IMR-90 (cell line): Measurements from ENCODE around the gene BTNL8. TPM values are rescaled to one million over a fixed set of nuclear protein-coding genes. Genes with fewer than 3 reads are reported as not detected.

Experiments used
- ATAC-seq: fragments of 200-7000 bp; cut with Tn5 transposase; 2 replicates; pipeline ENCODE4 v1.9.1; 2020; ENCODE audit warnings: low read depth, mild to moderate bottlenecking, moderate library complexity
- BruUV-seq: library from RNA; stranded (reverse); fragments of 400-500 nt; replicated peaks from 2 replicates; lab custom pipeline; 2021; lab: Mats Ljungman, UMichigan
- CTCF ChIA-PET: fragments of 300-600 bp; formaldehyde crosslinking; extraction: SDS; loops from one replicate; lab custom pipeline; 2021; ENCODE audit warnings: antibody characterized with exemption; lab: Yijun Ruan, JAX
- POLR2A ChIA-PET: fragments of 300-600 bp; sonication (Branson Sonifier 250); formaldehyde crosslinking; loops from one replicate; lab custom pipeline; 2022; ENCODE audit warnings: antibody characterized with exemption; ENCODE audit not compliant: unreplicated experiment; lab: Charles Lee
- DNase-seq: peaks from one replicate; pipeline ENCODE4 v3.0.0; 2013
- H2AFZ ChIP-seq: replicated peaks from 2 replicates; pipeline ENCODE3; 2013; ENCODE audit warnings: low read length, mild to moderate bottlenecking; ENCODE audit not compliant: poor library complexity
- H2AK5ac ChIP-seq: 2 replicates; pipeline ENCODE4 v1.6.1; 2013; ENCODE audit warnings: low read depth, low read length, inconsistent platforms
- H2AK9ac ChIP-seq: replicated peaks from 2 replicates; pipeline ENCODE3; 2013; ENCODE audit warnings: mild to moderate bottlenecking, low read depth, low read length, moderate library complexity; ENCODE audit not compliant: poor library complexity
- H2BK120ac ChIP-seq: 2 replicates; pipeline ENCODE4 v1.6.1; 2013; ENCODE audit warnings: low read depth, low read length, inconsistent platforms
- H2BK15ac ChIP-seq: 3 replicates; pipeline ENCODE4 v1.6.1; 2013; ENCODE audit warnings: low read depth, low read length, inconsistent platforms
- H2BK20ac ChIP-seq: 2 replicates; pipeline ENCODE4 v1.6.1; 2013; ENCODE audit warnings: low read depth, mild to moderate bottlenecking, inconsistent platforms, low read length, moderate library complexity
- H2BK5ac ChIP-seq: 2 replicates; pipeline ENCODE4 v1.6.1; 2013; ENCODE audit warnings: mild to moderate bottlenecking, low read depth, low read length, inconsistent platforms; ENCODE audit not compliant: poor library complexity, severe bottlenecking
- H3K14ac ChIP-seq: replicated peaks from 2 replicates; pipeline ENCODE4 v1.6.1; 2013; ENCODE audit warnings: low read depth, low read length, inconsistent platforms
- H3K18ac ChIP-seq: 2 replicates; pipeline ENCODE4 v1.6.1; 2013; ENCODE audit warnings: low read depth, low read length, control low read depth
- H3K23ac ChIP-seq: 2 replicates; pipeline ENCODE4 v1.6.1; 2013; ENCODE audit warnings: low read depth, low read length, inconsistent platforms
- H3K27ac ChIP-seq: 2 replicates; pipeline ENCODE4 v1.5.1; 2013; ENCODE audit warnings: mild to moderate bottlenecking, control low read depth, low read length; ENCODE audit not compliant: insufficient read depth
- H3K27me3 ChIP-seq: 2 replicates; pipeline ENCODE4 v1.6.1; 2013; ENCODE audit warnings: low read length; ENCODE audit not compliant: control insufficient read depth, insufficient read depth
- H3K36me3 ChIP-seq: 2 replicates; pipeline ENCODE4 v1.6.1; 2013; ENCODE audit warnings: low read length, mixed read lengths; ENCODE audit not compliant: control insufficient read depth, insufficient read depth
- H3K4ac ChIP-seq: 2 replicates; pipeline ENCODE4 v1.6.1; 2013; ENCODE audit warnings: low read depth, low read length, inconsistent platforms
- H3K4me1 ChIP-seq: 2 replicates; pipeline ENCODE4 v1.6.1; 2013; ENCODE audit warnings: low read length, mixed read lengths; ENCODE audit not compliant: control insufficient read depth, insufficient read depth
- H3K4me2 ChIP-seq: 2 replicates; pipeline ENCODE4 v1.6.1; 2013; ENCODE audit warnings: low read depth, mild to moderate bottlenecking, control low read depth, low read length, moderate library complexity
- H3K4me3 ChIP-seq: 2 replicates; pipeline ENCODE4 v1.5.1; 2013; ENCODE audit warnings: low read depth, mild to moderate bottlenecking, control low read depth, low read length, moderate library complexity; ENCODE audit not compliant: insufficient read depth
- H3K56ac ChIP-seq: 2 replicates; pipeline ENCODE4 v1.6.1; 2013; ENCODE audit warnings: low read length, inconsistent platforms; ENCODE audit not compliant: insufficient read depth; ENCODE audit errors: extremely low read depth
- H3K79me1 ChIP-seq, 2 experiments: 2 replicates each; pipeline ENCODE4 v1.6.1; 2013; ENCODE audit warnings: low read length in 2 of 2, inconsistent platforms in 1 of 2, low read depth in 1 of 2
- H3K9ac ChIP-seq: 2 replicates; pipeline ENCODE4 v1.6.1; 2013; ENCODE audit warnings: low read depth, low read length, control low read depth
- H3K9me1 ChIP-seq: 2 replicates; pipeline ENCODE4 v1.6.1; 2013; ENCODE audit warnings: low read length, inconsistent platforms; ENCODE audit not compliant: insufficient read depth
- H3K9me3 ChIP-seq: 2 replicates; pipeline ENCODE4 v1.6.1; 2013; ENCODE audit warnings: low read length; ENCODE audit not compliant: control insufficient read depth, insufficient read depth
- H4K20me1 ChIP-seq: 2 replicates; pipeline ENCODE4 v1.6.1; 2013; ENCODE audit warnings: low read length, inconsistent platforms; ENCODE audit not compliant: insufficient read depth
- H4K5ac ChIP-seq: 2 replicates; pipeline ENCODE4 v1.6.1; 2013; ENCODE audit warnings: mild to moderate bottlenecking, low read depth, low read length, control low read depth
- H4K8ac ChIP-seq, 2 experiments: 2 replicates each; pipeline ENCODE4 v1.6.1; 2013; ENCODE audit warnings: low read depth in 2 of 2, low read length in 2 of 2, control low read depth in 1 of 2, inconsistent platforms in 1 of 2
- H4K91ac ChIP-seq: 2 replicates; pipeline ENCODE4 v1.6.1; 2013; ENCODE audit warnings: low read depth, low read length, inconsistent platforms; ENCODE audit not compliant: insufficient read depth
- SMC3 ChIP-seq: fragments of 150-350 bp; IDR thresholded peaks from 2 replicates; pipeline ENCODE4 v1.6.1; 2016; ENCODE audit warnings: low read depth, mild to moderate bottlenecking, antibody characterized with exemption, low read length, moderate library complexity
- WGBS, 2 experiments: methylation state at CpG; one replicate each; pipeline versions ENCODE4 v1.1.5 to v1.1.7; 2013; ENCODE audit warnings: missing lambda C conversion rate in 2 of 2; ENCODE audit not compliant: insufficient read length in 1 of 2; ENCODE audit errors: extremely low coverage in 2 of 2; 5-methylcytosine and 5-hydroxymethylcytosine counted together
- dilution Hi-C: fragments of 300-500 bp; cut with HindIII; formaldehyde crosslinking; loops from one replicate; pipeline ENCODE4 v1.14.3; 2018; ENCODE audit warnings: low sequenced_read_pairs; ENCODE audit not compliant: unreplicated experiment
- in situ Hi-C: fragments of 300-500 bp; cut with MboI; formaldehyde crosslinking; loops from 3 replicates; pipeline ENCODE4 v1.14.3; 2019; ENCODE audit warnings: low sequenced_read_pairs, inconsistent platforms, mixed read lengths
- intact Hi-C: fragments of 100-400 bp; cut with micrococcal nuclease; formaldehyde crosslinking; loops from 2 replicates; pipeline ENCODE4 v1.10.0; 2022
- polyA plus RNA-seq, 3 experiments: library from polyadenylated mRNA; depleted of rRNA; stranded (reverse); fragments of >200 nt; gene quantifications; 2 replicates each; pipeline ENCODE4 v1.2.3, GENCODE V29; 2012; ENCODE audit warnings: low replicate concordance in 1 of 3
- total RNA-seq: library from RNA; depleted of rRNA; stranded (reverse); fragments of >200 nt; gene quantifications from 2 replicates; pipeline ENCODE4 v1.2.3, GENCODE V29; 2012

The BTNL8 gene
- total and polyA plus RNA-seq, 2 of the 4 experiments (the other 2 are of a cell fraction) = not detected

DNA sequence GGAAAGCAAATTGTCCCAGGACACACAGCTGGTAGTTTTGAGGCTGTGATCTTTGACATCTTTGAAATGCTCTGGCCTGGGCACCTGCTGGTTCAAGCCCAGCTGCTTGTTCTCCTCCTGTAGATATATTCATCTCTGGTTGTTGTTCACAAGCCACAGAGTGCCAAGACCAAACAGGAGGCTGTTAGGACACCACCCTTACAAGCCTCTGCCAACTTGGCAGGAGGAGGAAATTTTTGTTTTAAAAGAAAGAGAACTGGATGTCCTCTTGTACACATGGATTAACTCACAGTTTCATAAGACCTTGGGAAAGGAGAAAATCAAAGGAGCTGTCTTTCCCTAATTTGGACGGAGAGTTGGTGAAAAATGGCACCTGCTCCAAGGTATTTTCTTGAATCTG, 29.4 kb upstream of the BTNL8 start:
- H3K9ac ChIP-seq = no peak overlapping the region
- DNase-seq (no peak), ATAC-seq (no peak)
- POLR2A ChIA-PET = no interaction called here
- H3K4me1 ChIP-seq = no peaks in the 10 kb centered on the region
- no peak overlapping the region for H2AK5ac ChIP-seq
- no TSS peak for BruUV-seq
- H4K91ac ChIP-seq = no peak overlapping the region
- no peak overlapping the region for H3K56ac ChIP-seq
- intact Hi-C loops (loop anchor here (2.0 to 5.0 kb wide), 2 partner anchors 85 to 288 kb away; no protein-coding TSS in a partner anchor), dilution Hi-C loops (no loop called here), in situ Hi-C loops (no loop called here)
- CTCF ChIA-PET = interaction anchor here (1.5 kb wide), 1 partner anchor 53 kb away, joined by 3 read pairs; no protein-coding TSS in a partner anchor
- H2AFZ ChIP-seq = no peak overlapping the region
- no peaks in the 10 kb centered on the region; the same call in 1 of the 2 replicates for H3K27me3 ChIP-seq
- WGBS, 2 experiments = 83% methylated on average over 1 of the region's 1 CpG; no CpG with 5 or more reads in 1 of the 2 experiments
- H2BK20ac ChIP-seq = no peak overlapping the region
- H4K5ac ChIP-seq = no peak overlapping the region
- H3K36me3 ChIP-seq = no peaks in the 10 kb centered on the region
- H2BK15ac ChIP-seq = no peak overlapping the region
- no peak overlapping the region for H3K23ac ChIP-seq
- no peak overlapping the region for H3K14ac ChIP-seq
- no peak overlapping the region for H4K8ac ChIP-seq
- no peaks in the 10 kb centered on the region; the same call in 1 of the 2 replicates for H3K9me3 ChIP-seq
- no peaks in the 10 kb centered on the region for H4K20me1 ChIP-seq
- no peaks in the 10 kb centered on the region for H3K9me1 ChIP-seq
- no peak overlapping the region for H2BK120ac ChIP-seq
- H2BK5ac ChIP-seq = no peak overlapping the region
- no peak overlapping the region for H3K4me2 ChIP-seq
- no peak overlapping the region for H3K4me3 ChIP-seq
- no peak overlapping the region for H3K27ac ChIP-seq
- no peak overlapping the region for H2AK9ac ChIP-seq
- no peak overlapping the region for H3K4ac ChIP-seq
- no peaks in the 10 kb centered on the region for H3K79me1 ChIP-seq
- no peak for TF ChIP-seq SMC3
- H3K18ac ChIP-seq = no peak overlapping the region
